ENCODE measurements around the gene TTC9B.

DNA sequence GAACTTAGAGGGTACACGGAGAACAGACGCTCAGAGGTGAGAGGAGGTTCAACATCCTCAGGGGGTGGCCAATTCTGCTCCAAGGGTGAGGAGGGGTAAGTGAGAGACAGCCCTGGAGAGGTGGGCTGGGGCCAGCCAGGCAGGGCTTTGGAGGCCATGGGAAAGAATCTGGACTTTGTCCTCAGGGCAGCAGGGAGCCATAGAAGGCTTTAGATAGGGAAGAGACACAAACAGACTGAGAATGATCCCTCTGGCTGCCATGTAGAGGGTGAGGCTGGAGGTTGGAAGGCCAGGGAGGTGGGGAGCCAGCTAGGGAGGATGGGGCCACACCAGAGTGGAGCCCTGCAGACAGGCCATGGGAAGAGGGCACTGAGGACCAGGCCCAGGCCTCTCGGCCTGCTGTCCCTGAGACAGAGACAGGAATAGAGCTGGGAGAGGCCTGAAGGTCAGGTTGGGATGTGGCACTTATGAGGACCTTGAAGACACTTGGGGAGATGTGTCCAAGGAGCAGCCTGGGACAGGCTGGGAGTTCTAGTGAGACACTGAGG is 37.5 kb upstream of the TTC9B start:
- TF ChIP-seq, protein P1, sequence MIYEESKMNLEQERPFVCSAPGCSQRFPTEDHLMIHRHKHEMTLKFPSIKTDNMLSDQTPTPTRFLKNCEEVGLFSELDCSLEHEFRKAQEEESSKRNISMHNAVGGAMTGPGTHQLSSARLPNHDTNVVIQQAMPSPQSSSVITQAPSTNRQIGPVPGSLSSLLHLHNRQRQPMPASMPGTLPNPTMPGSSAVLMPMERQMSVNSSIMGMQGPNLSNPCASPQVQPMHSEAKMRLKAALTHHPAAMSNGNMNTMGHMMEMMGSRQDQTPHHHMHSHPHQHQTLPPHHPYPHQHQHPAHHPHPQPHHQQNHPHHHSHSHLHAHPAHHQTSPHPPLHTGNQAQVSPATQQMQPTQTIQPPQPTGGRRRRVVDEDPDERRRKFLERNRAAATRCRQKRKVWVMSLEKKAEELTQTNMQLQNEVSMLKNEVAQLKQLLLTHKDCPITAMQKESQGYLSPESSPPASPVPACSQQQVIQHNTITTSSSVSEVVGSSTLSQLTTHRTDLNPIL (CRISPR knock-in tag; IDR thresholded peaks at IDR 0.05; ENCODE audit: low read depth) = no peak
- TF ChIP-seq OSR1 (CRISPR knock-in tag; IDR thresholded peaks at IDR 0.05) (no peak), PATZ1 (CRISPR knock-in tag; IDR thresholded peaks at IDR 0.05; ENCODE audit: borderline replicate concordance) (no peak), RARB (CRISPR knock-in tag; IDR thresholded peaks at IDR 0.05) (no peak), ARNTL (CRISPR knock-in tag; IDR thresholded peaks at IDR 0.05; ENCODE audit: borderline replicate concordance, low read depth) (no peak), PPARA (CRISPR knock-in tag; IDR thresholded peaks at IDR 0.05; ENCODE audit: borderline replicate concordance) (no peak), TOX (CRISPR knock-in tag; IDR thresholded peaks at IDR 0.05; ENCODE audit: borderline replicate concordance) (no peak), BACH2 (CRISPR knock-in tag; IDR thresholded peaks at IDR 0.05; ENCODE audit: borderline replicate concordance) (no peak), GLIS3 (CRISPR knock-in tag; IDR thresholded peaks at IDR 0.05) (no peak), CSRNP3 (CRISPR knock-in tag; IDR thresholded peaks at IDR 0.05) (no peak), ZNF565 (CRISPR knock-in tag; conservative IDR thresholded peaks at IDR 0.05; ENCODE audit: low read depth) (no peak), TSHZ2 (CRISPR knock-in tag; IDR thresholded peaks at IDR 0.05) (no peak), ZFP3 (CRISPR knock-in tag; IDR thresholded peaks at IDR 0.05) (no peak), ZFP30 (CRISPR knock-in tag; IDR thresholded peaks at IDR 0.05) (no peak)
